HG03025 (cell line): Measurements from ENCODE around the gene DISP3.

Source experiments
- ATAC-seq: cut with Tn5 transposase; IDR thresholded peaks from one replicate; pipeline ENCODE4 v1.9.1; 2021; ENCODE audit warnings: mild to moderate bottlenecking, moderate library complexity; ENCODE audit not compliant: unreplicated experiment, low FRiP score

The DISP3 gene

GRCh38 chr1:11538886-11539285 is 59.9 kb downstream of the DISP3 start:
- ATAC-seq, result no peak

- no peak for ATAC-seq
Observed at GRCh38 chr1:11539850-11540772, 61.2 kb downstream of the DISP3 start.

- no peak for ATAC-seq
Observed at GRCh38 chr1:11540773-11541160, 61.8 kb downstream of the DISP3 start.

- ATAC-seq, result no peak
Observed at GRCh38 chr1:11541236-11541635, 62.3 kb downstream of the DISP3 start.

DNA sequence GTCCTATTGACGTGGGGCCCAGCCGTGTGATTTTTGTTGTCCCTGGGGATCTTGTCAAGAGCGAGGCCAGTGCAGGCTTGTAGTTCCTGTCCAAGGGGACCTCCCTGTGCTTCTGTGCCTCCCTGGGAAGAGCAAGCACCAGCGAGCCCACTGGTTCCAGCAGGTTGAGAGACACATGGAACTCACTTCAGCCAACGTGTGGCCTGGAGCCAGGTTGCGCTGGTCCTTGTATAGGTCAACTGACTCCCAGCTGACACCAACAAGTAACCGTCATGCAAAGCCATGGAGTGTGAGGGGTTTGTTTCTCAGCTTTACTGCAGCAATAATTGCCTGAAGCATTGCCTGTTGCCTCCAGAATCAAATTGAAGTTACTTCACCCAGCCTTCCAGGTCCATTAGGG is 63.0 kb downstream of the DISP3 start:
- ATAC-seq, result no peak

DNA sequence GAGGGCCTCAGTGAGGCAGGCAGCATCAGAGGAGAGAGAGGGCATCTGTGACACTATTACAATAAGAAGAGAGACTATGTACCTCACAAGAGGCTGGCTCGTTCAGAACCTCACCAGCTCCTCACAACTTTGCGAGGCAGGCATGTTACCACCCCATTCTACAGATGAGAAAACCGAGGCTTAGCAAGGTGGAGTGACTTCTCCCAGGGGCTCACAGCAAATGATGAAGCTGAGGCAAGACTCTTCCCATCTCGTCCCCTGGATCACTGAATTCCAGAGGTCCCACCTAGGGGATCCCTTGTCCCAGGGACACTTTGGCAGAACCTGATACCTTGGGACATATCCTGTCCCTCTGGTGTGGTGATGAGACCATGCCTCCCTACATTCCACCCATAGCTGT is 64.4 kb downstream of the DISP3 start:
- no peak for ATAC-seq

DNA sequence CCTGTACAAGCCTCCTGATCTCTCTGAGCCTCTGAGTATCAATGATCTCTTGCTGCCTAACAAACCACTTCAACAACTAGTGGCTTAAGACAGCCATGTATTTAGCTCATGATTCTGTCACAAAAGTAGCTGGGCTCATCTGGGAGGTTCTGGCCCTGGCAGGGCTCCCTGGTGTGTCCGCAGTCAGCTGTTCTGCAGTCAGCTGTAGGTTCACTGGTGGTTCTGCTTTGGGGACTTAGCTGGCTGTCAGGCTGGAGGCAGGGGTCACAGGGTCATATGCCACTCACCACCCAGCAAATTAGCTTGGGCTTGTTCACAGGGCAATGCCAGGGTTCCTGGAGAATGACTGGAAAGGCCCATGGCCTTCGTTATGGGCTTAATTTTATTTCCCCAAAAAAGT is 64.8 kb downstream of the DISP3 start:
- no peak for ATAC-seq

DNA sequence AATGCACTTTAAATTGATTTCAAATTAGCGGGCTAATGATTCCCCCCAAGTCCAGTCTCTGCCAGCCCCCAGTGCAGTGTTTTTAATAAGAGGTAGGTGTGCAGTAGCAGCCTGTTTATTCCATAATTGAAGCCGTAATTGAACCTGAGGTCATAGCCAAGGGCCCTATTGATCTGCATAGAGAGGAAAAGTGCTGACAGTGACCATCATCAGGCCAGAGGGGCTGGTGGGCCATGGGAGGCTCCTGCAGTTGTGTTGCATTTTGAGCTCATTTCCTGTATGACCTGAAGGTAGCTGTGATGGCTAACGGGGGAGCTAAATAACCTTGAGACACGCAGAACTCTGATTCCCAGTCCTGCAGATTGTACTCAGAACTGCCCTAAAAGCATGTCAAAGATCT is 67.5 kb downstream of the DISP3 start:
- no peak for ATAC-seq

GRCh38 chr1:11550664-11551283 is 71.8 kb downstream of the DISP3 start:
- no peak for ATAC-seq

DNA sequence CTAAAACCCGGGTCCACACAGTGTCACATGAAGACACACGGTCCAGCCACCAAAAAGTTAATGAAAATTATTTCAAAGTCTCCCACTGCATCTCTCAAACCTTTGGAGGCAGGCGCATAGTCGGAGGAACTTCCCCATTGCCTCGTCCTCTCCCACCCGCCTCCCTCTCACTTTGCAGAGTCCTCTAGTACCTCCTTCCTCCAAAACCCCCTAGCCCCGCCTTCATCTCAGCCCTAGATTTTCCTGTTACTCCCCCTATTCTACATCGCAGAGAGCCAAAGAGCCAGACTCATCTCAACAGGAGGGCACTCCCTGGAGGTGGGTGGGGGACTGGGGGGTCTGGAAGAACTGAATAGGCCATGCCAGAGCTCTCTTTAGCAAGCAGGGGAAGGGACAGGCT is 79.3 kb downstream of the DISP3 start:
- no peak for ATAC-seq

DNA sequence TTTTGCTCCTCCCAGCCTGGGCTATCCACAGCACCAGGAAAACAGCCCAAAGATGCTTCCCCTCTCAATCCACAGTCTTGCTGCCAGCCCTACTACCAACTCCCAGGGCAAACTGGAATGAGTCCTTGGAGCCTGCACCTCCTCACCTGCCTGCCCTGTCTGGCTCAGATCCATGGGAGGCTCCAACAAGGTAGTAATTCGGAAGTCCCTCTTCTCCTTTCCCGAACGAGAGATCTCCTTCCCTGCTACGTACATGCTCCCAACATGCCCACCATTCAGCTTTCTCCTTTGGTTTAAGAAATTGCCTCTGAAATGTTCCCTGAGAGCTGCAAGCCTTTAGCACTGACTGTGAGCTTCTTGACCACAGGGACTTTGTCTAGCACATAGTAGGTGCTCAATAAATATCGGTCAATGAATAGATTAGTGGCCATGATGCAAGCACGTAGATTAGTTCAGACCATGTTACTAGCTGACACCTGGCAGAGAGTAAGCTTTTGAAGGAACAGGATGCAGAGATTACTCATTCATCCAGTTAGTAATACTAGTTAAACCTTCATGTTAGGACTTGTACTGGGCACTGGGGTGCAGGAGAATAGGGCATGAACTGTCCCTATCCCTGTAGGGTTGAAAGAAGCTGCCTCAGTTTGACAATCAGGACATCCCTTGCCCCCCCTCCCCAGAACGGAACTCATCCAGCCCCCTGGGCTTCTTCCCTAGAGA is 80.1 kb downstream of the DISP3 start:
- no peak for ATAC-seq

DNA sequence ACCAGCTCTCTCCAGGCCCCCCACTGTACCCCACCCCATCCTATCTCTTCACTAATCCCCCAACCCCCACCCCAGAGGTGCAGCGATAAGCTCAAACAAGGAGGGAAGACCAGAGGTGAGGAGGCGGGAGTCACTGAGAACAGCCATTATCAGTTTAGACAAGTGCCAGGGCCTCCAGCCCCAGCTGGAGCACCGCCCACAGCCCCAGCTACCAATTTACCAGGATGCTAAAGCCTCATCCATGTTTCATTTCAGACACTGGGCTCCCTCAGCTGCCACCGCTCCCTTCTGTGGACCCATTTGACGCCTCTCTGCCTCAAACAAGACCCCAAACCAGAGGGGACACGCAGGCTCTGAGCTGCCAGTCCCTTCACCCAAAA is 80.6 kb downstream of the DISP3 start:
- no peak for ATAC-seq

DNA sequence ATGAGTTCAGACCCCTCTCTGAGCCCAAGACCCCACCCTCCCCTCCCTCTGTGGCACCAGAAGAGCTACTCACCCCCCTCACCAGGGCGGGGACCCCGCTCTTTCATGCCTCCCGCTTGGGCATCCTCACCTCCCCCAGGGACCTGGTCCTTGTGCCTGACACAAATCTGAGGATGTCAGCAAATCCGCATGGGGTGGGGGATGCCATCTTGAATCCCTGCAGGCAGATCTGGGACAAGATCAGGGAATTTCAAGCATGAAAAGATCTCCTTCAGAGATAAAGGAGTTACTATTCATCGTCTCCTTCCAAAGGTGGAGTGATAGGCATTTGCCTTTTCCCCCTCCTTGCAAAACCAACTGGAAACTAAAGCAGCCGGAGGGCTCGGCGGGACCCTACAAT is 81.1 kb downstream of the DISP3 start:
- ATAC-seq, result no peak

DNA sequence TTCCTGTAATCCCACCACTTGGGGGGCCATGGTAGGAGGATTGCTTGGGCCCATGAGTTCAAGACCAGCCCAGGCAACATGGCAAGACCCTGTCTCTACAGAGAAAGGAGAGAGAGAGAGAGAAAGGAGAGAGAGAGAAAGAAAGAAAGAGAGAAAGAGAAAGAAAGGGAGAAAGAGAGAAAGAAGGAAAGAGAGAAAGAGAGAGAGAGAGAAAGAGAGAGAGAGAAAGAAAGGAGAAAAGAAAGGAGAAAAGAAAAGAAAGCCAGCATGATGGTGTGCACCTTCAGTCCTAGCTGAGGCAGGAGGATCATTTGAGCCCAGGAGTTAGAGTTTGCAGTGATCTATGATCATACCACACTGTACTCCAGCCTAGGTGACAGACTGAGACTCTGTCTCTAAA is 82.8 kb downstream of the DISP3 start:
- ATAC-seq, result no peak

DNA sequence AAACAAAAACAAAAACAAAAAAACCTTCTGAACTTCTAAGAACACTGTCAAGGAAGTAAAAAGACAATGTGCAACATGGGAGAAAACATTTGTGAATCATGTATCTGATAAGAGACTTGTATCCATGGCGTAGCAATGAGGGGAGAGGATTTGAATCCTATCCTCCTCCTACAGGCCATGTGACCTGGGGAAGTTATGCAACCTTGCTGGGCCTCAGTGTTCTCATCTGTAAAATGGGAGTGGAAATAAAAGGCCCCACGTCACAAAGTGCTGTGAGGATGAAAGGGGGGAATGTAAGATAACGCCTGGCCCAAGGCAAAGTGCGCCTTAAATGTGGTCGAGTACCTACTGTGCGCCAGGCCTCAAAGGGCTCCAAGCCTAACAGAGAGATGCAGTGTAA is 83.7 kb downstream of the DISP3 start:
- ATAC-seq, result no peak

- no peak for ATAC-seq
Observed at GRCh38 chr1:11563560-11564069, 84.7 kb downstream of the DISP3 start.

GRCh38 chr1:11564237-11564636 is 85.3 kb downstream of the DISP3 start:
- no peak for ATAC-seq

DNA sequence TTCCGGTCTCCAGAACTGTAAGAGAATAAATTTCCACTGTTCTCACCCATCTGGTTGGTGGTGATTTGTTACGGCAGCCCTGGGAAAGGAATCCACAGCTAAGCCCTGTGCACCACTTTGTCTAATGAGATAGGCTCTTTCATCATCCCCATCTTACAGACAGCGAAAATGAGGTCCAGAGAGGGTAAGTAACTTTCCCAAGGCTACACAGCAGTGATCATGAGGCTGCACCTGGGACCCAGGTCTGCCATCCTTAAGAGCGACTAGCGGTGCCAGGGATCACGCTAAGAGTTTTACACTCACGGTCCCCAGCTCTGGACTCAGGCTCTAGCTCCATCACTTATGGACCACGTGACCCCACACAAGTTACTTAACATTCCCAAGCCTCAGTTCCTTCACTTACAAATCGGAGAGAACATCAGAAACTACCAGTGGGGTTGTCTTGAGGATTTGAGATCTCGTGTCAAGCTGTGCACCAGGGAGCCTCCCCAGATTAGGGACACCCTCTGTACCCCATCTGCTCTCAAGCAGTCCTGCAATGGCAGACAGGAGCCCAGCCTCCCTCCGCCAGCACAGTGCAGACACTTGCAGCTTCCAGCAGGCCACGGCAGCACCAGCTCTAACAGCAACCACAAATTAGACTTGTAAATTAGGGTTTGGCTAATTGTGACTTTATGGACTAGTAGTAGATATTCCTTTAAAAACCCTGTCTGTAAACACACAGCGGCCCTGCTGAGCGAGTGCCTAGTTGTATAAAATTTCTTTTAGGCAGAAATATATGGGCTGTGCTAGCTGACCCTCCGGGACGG is 87.3 kb downstream of the DISP3 start:
- no peak for ATAC-seq

GRCh38 chr1:11567244-11568065 is 88.5 kb downstream of the DISP3 start:
- no peak for ATAC-seq

DNA sequence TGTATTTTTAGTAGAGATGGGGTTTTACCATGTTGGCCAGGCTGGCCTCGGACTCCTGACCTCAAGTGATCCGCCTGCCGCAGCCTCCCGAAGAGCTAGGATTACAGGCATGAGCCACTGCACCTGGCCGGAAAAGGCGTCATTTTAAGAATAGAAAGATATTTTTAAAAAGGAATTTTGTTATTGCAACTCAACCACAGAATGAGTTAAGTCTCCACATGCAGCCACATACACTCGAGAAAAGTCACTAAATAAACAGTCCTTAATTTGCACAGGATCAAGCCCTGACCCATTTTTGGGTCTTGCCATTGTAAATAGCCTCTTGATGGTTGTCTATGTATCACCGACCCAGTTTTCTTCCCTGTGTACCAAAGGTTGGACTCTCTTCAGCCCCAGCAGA is 89.7 kb downstream of the DISP3 start:
- ATAC-seq, result no peak
